GM20000 (cell line): ENCODE measurements around the gene DCC.

Experiments used
- DNase-seq: peaks from one replicate; pipeline ENCODE4 v3.0.0; 2012; ENCODE audit warnings: low spot score
- CTCF ChIP-seq: IDR thresholded peaks from 2 replicates; pipeline ENCODE4 v1.5.1; 2012; ENCODE audit warnings: mild to moderate bottlenecking, control low read depth; ENCODE audit errors: extremely low read depth, missing control alignments

The DCC gene

GRCh38 chr18:53224128-53224778, 884.3 kb downstream of the DCC start:
- no peak for TF ChIP-seq CTCF
- no peak for DNase-seq

GRCh38 chr18:53225567-53226325, 885.7 kb downstream of the DCC start:
- DNase-seq, result no peak
- TF ChIP-seq CTCF, result no peak

- no peak for TF ChIP-seq CTCF
- no peak for DNase-seq
Observed at GRCh38 chr18:53234610-53235009, 894.6 kb downstream of the DCC start.

GRCh38 chr18:53241161-53241560, 901.2 kb downstream of the DCC start:
- no peak for DNase-seq
- no peak for TF ChIP-seq CTCF

GRCh38 chr18:53253789-53254188, 913.8 kb downstream of the DCC start:
- TF ChIP-seq CTCF, result no peak
- no peak for DNase-seq

- no peak for TF ChIP-seq CTCF
- DNase-seq, result no peak
Observed at GRCh38 chr18:53254265-53254664, 914.3 kb downstream of the DCC start.

- TF ChIP-seq CTCF, result no peak
- no peak for DNase-seq
Observed at GRCh38 chr18:53261241-53261640, 921.2 kb downstream of the DCC start.
